Peyer's patch (tissue), 4 donors: ENCODE measurements around the gene CTCFL.

Experiments
- CTCF ChIP-seq, 6 experiments: fragments of 450-650 bp in 4 of 6; fragments of 200-600 bp in 2 of 6; sonication (generic) in 1 of 6; IDR thresholded peaks; one replicate each; pipeline ENCODE4 v1.5.1; 2017 to 2019; ENCODE audit warnings: antibody characterized with exemption in 6 of 6, mild to moderate bottlenecking in 3 of 6, moderate library complexity in 1 of 6
- POLR2A ChIP-seq, 2 donors: fragments of 450-650 bp; IDR thresholded peaks; one replicate each; pipeline ENCODE4 v1.5.1; 2017; ENCODE audit warnings: antibody characterized with exemption in 2 of 2, mild to moderate bottlenecking in 2 of 2, moderate library complexity in 2 of 2

GRCh38 chr20:57508381-57508780 lies 16.6 kb downstream of the CTCFL start:
- TF ChIP-seq CTCF (IDR thresholded peaks at IDR 0.05) (no peak), POLR2A (IDR thresholded peaks at IDR 0.05) (no peak)
